Large intestine (tissue), 3 donors: ENCODE results near the gene FAM124B. TPM values are rescaled to one million over a fixed set of nuclear protein-coding genes. Genes with fewer than 3 reads are reported as not detected.
A peak's percentile ranks its signal among the peaks of the same experiment; 100 is the strongest.

ENCODE experiments used
- DNase-seq, 2 donors: peaks; one replicate each; pipeline versions ENCODE4 v3.0.0 to v3.0.0-alpha.2; 2013
- H3K27ac ChIP-seq: one replicate; pipeline ENCODE4 v1.5.1; 2013; ENCODE audit warnings: low read length
- H3K27me3 ChIP-seq: 2 replicates; pipeline ENCODE4 v1.6.1; 2013; ENCODE audit warnings: low read length; ENCODE audit not compliant: control insufficient read depth, insufficient read depth
- H3K36me3 ChIP-seq: 2 replicates; pipeline ENCODE4 v1.6.1; 2013; ENCODE audit warnings: low read length; ENCODE audit not compliant: control insufficient read depth, insufficient read depth
- H3K4me1 ChIP-seq: one replicate; pipeline ENCODE4 v1.6.1; 2013; ENCODE audit warnings: low read length; ENCODE audit not compliant: control insufficient read depth, insufficient read depth
- H3K4me3 ChIP-seq: one replicate; pipeline ENCODE4 v1.5.1; 2013; ENCODE audit warnings: low read length
- H3K9me3 ChIP-seq: one replicate; pipeline ENCODE4 v1.6.1; 2013; ENCODE audit warnings: mild to moderate bottlenecking, low read depth, low read length, moderate library complexity; ENCODE audit not compliant: control insufficient read depth
- WGBS: methylation state at CpG from one replicate; pipeline ENCODE4 v1.1.5; 2013; ENCODE audit warnings: low lambda C conversion rate; ENCODE audit not compliant: insufficient coverage; 5-methylcytosine and 5-hydroxymethylcytosine counted together
- polyA plus RNA-seq: library from polyadenylated mRNA; unstranded; fragments of 120-200 nt; gene quantifications from one replicate; pipeline ENCODE4 v1.2.1, GENCODE V29; 2013

The FAM124B gene
- polyA plus RNA-seq, 1 donor = 1.8 TPM

DNA sequence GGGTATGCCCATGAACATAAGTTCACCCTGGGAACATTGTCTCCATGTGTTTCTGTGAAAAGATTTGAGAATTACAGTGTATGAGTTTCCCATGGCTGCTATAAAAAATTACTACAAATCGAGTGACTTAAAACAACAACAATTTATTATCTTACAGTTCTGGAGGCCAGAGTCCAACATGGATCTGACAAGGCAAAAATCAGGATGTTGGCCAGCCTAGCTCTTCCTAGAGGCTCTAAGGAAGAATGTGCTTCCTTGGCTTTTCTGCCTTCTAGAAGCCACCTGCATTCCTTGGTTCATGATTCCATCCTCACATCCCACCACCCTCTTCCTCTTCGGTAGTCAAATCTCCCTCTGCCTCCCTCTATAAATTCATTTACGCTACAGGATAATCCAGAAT, 38.6 kb downstream of the FAM124B start:
- Histone ChIP-seq H3K4me3 (no peak overlapping the region), H3K4me1 (no peaks in the 10 kb centered on the region), H3K9me3 (no peaks in the 10 kb centered on the region), H3K36me3 (no peaks in the 10 kb centered on the region), H3K27ac (no peak overlapping the region), H3K27me3 (no peaks in the 10 kb centered on the region)
- WGBS = 83% methylated on average over 1 of the region's 3 CpGs
- peak; percentile 18 to 38 for DNase-seq

DNA sequence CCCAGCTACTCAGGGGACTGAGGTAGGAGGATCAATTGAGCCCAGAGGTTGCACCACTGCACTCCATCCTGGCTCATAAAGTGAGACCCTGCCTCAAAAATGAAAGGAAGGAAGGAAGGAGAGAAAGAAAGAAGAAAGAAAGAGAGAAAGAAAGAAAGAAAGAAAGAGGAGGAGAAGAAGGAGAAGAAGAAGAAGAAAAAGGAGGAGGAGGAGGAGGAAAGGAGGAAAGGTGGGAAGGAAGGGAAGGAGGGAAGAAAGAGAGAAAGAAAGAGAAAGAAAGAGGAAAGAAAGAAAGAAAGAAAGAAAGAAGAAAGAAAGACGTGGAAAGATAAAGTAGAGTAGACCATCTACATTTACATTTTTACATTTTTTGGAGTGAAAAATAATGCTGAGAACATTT, 39.8 kb downstream of the FAM124B start:
- no CpG with 5 or more reads among the region's 1 CpG for WGBS
- no peaks in the 10 kb centered on the region for H3K27me3 ChIP-seq
- H3K4me1 ChIP-seq = no peaks in the 10 kb centered on the region
- no peak overlapping the region for H3K4me3 ChIP-seq
- H3K9me3 ChIP-seq = no peaks in the 10 kb centered on the region
- no peak for DNase-seq
- no peaks in the 10 kb centered on the region for H3K36me3 ChIP-seq
- no peak overlapping the region for H3K27ac ChIP-seq

DNA sequence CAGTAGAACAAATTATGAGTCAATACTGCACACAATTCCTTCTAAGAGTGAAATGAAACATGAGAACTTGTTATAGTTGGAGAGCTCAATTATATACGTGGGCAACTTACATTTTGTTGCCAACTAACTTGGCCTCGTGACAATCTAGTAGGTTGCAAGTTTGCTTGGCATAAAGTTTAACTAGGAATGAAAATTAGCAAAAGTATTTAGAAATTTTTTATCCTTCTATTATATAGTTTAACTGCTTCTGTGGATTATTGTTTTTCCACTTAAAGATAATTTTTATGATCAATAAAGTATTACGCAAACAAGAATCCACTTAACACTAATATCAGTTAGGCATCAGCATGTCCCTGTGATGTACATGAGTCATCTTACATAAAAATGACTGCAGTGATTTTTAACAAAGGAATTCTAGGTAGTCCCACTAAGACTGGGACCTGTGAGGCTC, 41.1 kb downstream of the FAM124B start:
- H3K36me3 ChIP-seq = no peaks in the 10 kb centered on the region
- H3K4me3 ChIP-seq = no peak overlapping the region
- H3K27me3 ChIP-seq = no peaks in the 10 kb centered on the region
- no CpG with 5 or more reads among the region's 3 CpGs for WGBS
- H3K9me3 ChIP-seq = no peaks in the 10 kb centered on the region
- no peaks in the 10 kb centered on the region for H3K4me1 ChIP-seq
- H3K27ac ChIP-seq = no peak overlapping the region
- DNase-seq = no peak

DNA sequence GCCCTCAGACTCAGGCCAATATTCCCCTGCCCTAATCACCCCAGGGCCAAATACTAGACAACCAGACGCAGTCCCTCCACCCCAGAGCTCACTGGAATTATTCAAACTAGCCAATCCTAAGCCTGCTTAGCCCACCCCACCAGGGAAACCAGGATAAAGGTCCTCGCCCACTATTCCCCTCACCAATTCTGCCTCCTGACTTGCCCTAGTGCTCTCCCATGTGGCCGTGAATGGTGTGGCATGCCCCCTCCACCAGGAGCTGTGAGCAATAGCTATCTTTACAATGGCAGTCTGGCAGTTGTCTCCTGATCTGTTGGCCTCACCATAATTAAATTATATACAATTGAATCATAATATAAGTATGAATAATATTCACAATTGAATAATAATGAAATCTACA, 42.3 kb downstream of the FAM124B start:
- no peaks in the 10 kb centered on the region for H3K4me1 ChIP-seq
- H3K4me3 ChIP-seq = no peak overlapping the region
- H3K36me3 ChIP-seq = no peaks in the 10 kb centered on the region
- WGBS = no CpG with 5 or more reads among the region's 3 CpGs
- DNase-seq = no peak
- peaks cover 4% of the 10 kb centered on the region for H3K27me3 ChIP-seq
- no peaks in the 10 kb centered on the region for H3K9me3 ChIP-seq
- H3K27ac ChIP-seq = no peak overlapping the region

DNA sequence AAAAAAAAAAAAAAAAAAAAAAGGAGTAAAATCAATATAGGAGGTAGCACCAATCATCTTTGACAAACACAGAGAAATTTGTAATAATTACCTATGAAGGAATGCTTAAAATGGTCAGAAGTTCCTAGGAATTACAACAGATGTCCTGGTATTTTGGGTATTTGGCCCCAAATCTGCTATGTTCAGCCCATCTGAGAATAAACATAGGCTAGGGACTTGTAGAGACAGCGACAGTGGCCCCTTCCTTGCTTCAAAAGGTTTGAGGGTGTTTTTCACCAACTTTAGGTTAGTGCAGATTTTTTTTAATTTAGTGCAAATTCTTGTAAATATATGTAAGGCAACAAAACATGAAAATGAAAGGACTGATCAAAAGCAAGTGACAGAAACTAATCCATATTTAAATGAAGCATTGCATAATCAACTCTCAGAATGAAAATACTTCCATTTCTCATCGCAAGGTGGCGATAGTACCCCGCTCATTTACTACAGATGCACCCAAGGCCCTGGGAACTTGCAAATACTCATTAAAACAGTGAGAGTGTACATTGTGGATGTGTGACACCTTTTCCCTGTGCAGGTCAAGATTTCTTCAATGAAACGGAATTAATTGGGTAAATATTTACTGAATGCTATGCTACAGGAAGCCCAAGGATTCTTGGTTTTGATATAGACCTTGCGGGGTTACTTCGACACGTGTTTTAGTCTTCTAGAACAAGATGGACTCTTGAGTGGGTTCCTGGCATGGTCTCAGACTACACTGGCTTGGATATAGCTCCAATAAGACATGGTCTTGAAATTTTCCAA, 44.6 kb downstream of the FAM124B start:
- 100% methylated on average over 1 of the region's 8 CpGs for WGBS
- Histone ChIP-seq H3K9me3 (no peaks in the 10 kb centered on the region), H3K4me3 (no peak overlapping the region), H3K36me3 (no peaks in the 10 kb centered on the region), H3K27me3 (peaks cover 8% of the 10 kb centered on the region), H3K4me1 (no peaks in the 10 kb centered on the region), H3K27ac (no peak overlapping the region)
- peak; percentile 37 to 57 for DNase-seq

DNA sequence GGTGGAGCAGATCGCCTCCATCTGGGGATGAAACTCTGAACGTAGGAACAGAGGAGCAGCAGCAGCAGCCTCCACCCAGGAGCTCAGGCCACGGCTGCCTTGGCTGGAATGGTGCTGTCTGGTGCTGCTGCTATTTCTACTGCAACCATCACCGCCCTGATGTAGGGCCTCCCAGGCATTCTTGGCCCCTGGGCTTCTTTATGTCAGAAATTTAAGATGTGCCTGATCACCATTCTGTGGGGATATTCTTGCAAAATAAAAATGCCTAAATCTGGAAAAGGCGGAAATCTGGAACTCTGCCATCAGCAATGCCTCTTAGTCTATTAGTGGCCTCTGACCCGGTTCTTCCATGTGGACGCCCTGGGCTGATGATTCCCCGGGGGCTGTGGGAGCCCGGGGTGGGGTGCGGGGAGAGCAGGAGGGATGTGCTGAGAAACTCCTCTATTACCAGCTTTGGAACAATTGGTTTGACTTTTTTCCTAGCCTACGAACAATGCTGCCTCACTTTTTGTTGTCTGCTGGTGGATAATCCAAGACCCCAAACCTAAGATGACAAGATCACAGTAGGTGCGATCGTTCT, 47.2 kb downstream of the FAM124B start:
- Histone ChIP-seq H3K9me3 (no peaks in the 10 kb centered on the region), H3K27ac (no peak overlapping the region), H3K4me1 (no peaks in the 10 kb centered on the region), H3K27me3 (peaks cover 8% of the 10 kb centered on the region), H3K4me3 (no peak overlapping the region), H3K36me3 (no peaks in the 10 kb centered on the region)
- 100% methylated on average over 1 of the region's 13 CpGs for WGBS
- no peak for DNase-seq

DNA sequence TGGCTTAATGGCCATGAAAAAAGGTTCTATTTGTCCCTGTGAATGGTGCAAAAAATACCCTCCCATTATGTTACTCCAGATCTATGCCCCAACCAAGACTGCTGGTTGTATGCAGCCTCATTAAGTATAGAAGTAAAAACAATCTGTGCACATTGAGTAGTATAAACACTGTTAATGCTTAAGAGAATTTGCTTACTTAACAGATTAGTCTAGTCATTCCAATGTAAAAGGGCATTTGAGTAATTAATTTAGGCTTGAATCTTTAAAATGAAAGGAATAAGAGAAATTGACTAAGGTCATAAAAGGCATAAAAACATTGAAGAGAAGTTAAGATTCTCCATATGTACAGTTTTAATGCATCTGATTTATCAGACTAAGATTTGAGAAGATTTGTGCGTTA, 51.2 kb downstream of the FAM124B start:
- Histone ChIP-seq H3K4me3 (no peak overlapping the region), H3K4me1 (no peaks in the 10 kb centered on the region)
- WGBS = no CpG with 5 or more reads among the region's 1 CpG

DNA sequence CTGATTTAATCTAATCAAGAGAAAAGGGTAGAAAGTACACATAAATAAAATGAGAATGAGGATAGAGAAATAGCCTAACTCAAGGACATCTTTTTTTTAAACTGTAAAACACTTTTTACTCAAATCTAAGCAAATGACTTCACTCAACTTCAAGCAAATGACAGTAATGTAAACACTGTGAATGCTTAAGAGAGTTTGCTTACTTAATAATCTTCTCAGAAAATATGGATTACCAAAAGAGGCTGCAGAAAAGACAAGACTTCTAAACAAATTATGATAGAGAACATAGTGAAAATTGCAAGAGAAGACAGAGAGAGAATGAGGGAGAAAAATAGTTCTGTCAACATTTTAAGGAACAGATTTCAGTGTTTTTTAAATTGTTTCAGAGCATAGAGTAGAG, 52.5 kb downstream of the FAM124B start:
- no peak overlapping the region for H3K27ac ChIP-seq
- no peaks in the 10 kb centered on the region for H3K9me3 ChIP-seq
- no peaks in the 10 kb centered on the region for H3K36me3 ChIP-seq
- no peak overlapping the region for H3K4me3 ChIP-seq
- peaks cover 1% of the 10 kb centered on the region for H3K27me3 ChIP-seq
- H3K4me1 ChIP-seq = no peaks in the 10 kb centered on the region
- no peak for DNase-seq

More for the DNA sequence above, 51.2 kb downstream of the FAM124B start:
- Histone ChIP-seq H3K27ac (no peak overlapping the region), H3K9me3 (no peaks in the 10 kb centered on the region), H3K36me3 (no peaks in the 10 kb centered on the region), H3K27me3 (peaks cover 8% of the 10 kb centered on the region)
- no peak for DNase-seq

DNA sequence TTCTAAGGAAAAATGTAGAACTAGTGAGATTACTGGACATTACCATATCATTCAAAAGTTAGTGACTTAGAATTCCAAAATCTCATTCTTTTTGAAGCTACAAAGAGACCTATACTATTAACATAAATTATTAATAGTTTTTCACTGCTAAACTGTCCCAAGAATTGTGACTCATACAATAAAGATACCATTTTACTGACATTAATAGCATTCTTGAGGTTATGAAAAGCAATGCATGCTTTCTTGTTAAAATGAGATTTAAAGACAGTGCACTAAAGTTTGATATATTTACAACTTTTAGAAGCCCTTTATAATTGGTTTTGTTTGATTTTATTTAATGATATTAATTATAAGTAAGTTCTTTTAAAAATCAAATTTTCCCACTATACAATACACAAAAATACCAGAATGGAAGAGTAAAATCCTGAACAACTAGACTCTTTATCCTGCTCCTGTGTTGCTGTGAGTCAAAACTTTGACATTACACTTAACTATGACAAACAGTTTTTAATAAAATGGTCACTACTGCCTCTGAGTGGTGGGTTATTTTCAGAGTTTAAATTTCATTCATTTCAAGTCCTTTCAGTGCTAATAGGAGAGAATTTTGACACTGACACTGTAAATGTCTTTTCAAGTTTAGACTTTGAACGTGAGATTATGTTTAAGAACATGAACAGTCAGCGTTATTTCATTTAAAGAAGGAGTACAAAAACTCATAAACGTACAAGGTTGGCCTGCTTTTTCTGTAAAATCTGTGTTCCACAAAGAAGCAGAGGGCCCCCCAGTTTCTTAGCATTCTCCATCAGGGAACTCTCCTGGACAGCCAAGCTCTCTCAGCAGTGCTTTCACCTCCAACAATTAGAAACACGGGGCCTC, 54.5 kb downstream of the FAM124B start:
- Histone ChIP-seq H3K27ac (no peak overlapping the region), H3K4me1 (no peaks in the 10 kb centered on the region), H3K4me3 (no peak overlapping the region), H3K9me3 (no peaks in the 10 kb centered on the region), H3K36me3 (no peaks in the 10 kb centered on the region), H3K27me3 (no peaks in the 10 kb centered on the region)
- WGBS = 50% methylated on average over 2 of the region's 4 CpGs
- DNase-seq = no peak

DNA sequence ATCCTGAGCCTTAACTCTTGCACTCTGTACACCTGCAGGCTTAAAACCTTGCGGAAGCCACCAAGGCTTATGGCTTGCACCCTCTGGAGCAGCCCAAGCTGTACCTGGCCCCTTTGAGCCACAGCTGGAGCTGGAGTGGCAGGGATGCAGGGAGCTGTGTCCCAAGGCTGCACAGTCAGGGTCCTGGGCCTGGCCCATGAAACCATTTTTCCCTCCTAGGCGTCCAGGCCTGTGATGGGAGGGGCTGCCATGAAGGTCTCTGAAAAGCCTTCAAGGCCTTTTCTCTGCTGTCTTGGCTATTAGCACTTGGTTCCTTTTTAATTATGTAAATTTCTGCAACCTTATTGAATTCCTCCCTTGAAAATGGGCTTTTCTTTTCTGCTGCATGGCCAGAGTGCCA, 56.4 kb downstream of the FAM124B start:
- WGBS = no CpG with 5 or more reads among the region's 2 CpGs
- Histone ChIP-seq H3K27me3 (no peaks in the 10 kb centered on the region), H3K4me1 (no peaks in the 10 kb centered on the region), H3K27ac (no peak overlapping the region), H3K4me3 (no peak overlapping the region), H3K9me3 (no peaks in the 10 kb centered on the region), H3K36me3 (no peaks in the 10 kb centered on the region)
- no peak for DNase-seq
